Dermis blood vessel endothelial cell (primary cell): ENCODE data around the gene ERP27. TPM values are rescaled to one million over a fixed set of nuclear protein-coding genes. Genes with fewer than 3 reads are reported as not detected.

Experiments used
- DNase-seq: peaks from one replicate; pipeline ENCODE4 v3.0.0; 2010
- total RNA-seq: library from RNA; depleted of rRNA; stranded (reverse); fragments of >200 nt; gene quantifications from 2 replicates; pipeline ENCODE4 v1.2.3, GENCODE V29; 2014

ERP27 gene
- 0.14 TPM in 1 of 2 replicates, not detected in the other for total RNA-seq

GRCh38 chr12:14938301-14938700, at the start of gene ERP27:
Gene ERP27, minus strand, starts transcription at chr12:14938537. Its CDS starts 29 bp downstream, at chr12:14938508.
- DNase-seq = no peak

GRCh38 chr12:14988035-14988434, 49.7 kb upstream of the ERP27 start:
- no peak for DNase-seq

DNA sequence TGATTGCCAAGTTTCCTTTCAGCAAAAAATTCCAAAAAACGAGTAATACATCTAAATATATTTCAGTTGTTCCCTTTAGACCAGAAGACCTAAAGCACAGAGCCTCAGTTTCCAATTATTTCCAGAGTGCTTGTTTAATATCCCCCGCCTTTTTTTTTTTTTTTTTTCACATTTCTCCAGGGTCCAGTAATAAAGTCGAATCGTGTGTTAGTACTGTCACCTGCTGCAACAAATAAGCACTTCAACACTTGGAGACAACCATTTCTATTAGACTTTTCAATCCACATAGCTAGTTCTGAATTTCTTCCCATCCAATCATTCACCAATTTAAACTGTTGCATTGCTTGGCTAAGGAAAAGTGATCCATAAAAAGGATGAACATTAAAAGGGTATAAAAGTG, 48.1 kb upstream of the ERP27 start:
- DNase-seq = peak; percentile 32

GRCh38 chr12:14984766-14985285, 46.5 kb upstream of the ERP27 start:
- no peak for DNase-seq

- no peak for DNase-seq
Observed at GRCh38 chr12:14984036-14984435, 45.7 kb upstream of the ERP27 start.

GRCh38 chr12:14982991-14983390, 44.7 kb upstream of the ERP27 start:
- no peak for DNase-seq

DNA sequence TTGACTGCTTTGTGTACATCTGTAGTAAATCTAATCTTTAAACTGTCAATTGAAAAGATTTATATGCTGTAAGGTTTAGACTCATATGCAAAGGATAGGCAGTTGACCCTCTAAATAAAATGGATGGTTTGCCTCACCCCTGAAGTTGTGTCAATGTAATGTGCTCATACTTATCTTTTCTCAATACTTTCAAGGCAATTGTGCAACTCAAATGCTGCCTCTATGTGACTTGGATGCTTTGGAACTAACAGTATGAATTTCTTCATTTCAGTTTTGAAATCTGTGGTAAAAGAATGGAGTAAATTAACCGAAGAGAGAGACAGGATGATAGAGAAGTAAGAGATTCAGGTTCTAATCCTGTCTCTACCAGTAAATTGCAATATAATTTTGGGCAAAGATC, 44.2 kb upstream of the ERP27 start:
- no peak for DNase-seq

DNA sequence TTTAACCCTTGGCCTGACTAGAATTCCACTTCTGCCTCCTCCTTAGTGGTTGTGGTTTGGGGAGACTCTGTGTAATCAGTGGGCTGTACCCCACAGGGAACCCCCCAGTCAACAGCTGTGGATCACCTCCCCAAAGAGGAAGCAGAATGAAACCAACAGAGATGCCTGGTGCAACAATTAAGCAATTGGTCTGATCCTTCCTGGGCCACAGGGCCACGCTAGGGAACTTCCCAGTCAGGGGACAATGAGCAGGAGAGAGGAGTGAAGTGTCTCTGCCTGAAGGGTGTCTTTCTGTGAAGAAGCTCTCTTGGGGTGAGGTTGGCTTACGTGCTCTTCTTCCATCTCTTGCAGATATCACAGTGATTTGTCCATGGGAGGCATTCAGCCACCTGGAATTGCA, 42.7 kb upstream of the ERP27 start:
- no peak for DNase-seq

DNA sequence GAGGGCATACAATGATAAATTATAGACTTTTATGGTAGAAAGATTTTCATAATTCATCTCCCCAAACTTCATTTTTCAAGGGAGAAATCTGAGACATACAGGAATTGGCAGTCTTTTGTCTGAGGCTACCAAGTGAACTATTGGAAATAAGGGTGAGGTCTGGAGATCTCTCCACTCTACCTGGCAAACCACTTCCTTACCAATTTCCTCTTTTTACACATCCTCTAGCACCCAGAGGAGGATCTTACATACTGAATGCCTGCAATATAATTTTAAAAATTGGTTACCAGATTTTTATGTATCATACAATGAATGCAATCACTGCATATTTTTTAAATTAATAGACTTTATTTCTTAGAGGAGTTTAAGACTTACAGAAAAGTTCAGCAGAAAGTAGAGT, 41.1 kb upstream of the ERP27 start:
- no peak for DNase-seq

GRCh38 chr12:14976658-14977057, 38.3 kb upstream of the ERP27 start:
- no peak for DNase-seq

DNA sequence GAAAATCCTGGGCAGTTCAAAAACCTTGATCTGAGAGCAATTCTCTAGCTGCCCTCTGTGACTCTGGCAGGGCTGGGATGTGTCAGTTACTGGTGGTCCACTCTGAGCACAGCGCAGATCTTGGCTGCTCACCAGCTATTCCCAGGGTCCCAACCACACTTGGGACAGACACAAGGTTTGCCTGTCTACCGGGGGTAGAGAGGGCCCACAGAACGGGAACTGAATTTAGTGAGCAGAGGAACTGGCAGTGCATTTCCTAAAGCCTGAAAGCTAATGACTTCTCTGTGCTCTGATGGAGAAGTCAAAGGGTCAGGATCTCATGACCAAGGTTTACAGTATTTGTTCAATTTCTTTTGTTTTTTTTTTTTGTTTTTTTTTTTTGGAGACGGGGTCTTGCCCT, 37.1 kb upstream of the ERP27 start:
- no peak for DNase-seq

- no peak for DNase-seq
Observed at GRCh38 chr12:14974633-14975032, 36.3 kb upstream of the ERP27 start.

DNA sequence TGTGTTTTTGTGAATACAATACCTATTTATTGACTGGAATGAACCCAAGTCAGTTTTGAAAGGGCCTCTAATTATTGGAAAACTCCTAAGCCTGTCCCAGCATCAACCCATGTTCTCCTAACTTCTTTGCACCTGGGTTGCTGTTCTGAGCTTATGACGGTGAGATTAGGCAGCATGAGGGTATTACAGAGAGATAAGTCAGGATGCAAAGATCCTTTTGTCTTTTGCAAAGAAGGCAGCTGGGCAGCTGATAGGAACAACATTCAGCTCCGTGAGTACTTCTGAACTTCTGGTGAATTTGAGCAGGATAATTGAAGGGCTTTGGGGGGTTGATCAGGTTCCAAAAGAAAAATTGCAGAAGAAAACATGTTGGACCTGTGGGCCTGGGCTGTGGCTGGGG, 34.5 kb upstream of the ERP27 start, which contains the start of gene PDE6H:
TSS of gene PDE6H (plus strand) at position 227 of the 400 bp plus-strand sequence. CDS start 4,971 bp downstream, outside the sequence.
- DNase-seq = no peak

DNA sequence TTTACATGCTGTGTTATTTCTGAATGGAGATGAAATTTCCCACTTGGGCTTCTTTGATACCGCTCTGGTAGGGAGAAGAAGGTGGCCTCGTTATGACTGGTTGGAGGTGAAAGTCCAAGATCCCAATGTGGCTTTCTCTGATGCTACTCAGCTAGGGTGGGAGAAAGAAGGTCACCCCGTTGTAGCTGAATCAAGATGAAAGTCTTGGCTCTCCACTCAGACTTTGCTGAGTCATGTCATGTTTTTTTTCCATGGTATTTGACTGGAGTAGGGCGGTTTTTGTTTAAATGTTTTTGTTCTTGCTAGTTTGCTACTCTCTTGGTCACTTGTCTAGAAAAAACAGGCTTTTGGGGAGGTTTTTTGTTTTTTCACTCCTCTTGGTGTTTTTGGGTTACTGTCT, 32.1 kb upstream of the ERP27 start:
- no peak for DNase-seq

DNA sequence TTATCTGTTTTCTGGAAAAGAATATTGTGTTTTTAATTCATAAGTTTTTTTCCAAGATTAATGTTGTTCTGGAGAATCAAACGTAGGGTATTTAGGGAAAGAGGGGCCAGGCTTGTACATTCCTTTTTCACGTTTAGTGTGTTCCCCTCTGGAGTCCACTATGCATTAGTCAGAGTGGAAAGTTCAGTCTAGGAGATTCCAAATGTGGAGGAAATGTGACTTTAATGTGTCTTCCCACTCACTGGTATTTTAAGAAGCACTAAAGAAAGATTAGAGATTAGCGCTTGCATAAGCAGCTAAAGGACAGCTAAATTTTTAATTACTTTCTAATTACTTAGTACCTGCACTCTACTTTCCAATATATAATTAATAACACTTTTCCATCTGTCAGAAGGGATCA, 30.1 kb upstream of the ERP27 start:
- no peak for DNase-seq

DNA sequence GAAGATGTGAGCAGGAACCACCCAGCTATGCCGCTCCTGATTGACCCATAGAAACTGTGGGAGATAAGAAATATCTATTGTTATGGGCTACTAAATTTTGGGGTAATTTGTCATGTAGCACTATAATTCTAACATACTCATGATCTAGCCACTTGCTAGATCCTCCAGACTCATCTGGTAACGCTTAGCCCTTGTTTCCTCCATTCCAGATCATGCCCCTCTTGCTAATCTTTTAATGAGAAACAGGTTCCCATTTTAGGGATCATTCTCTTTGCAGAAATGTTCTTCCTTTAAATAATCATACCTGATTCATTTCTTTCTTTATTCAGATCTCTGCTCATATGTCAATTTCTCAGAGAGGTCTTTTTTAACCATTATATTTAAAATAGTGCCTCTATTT, 26.9 kb upstream of the ERP27 start:
- no peak for DNase-seq

DNA sequence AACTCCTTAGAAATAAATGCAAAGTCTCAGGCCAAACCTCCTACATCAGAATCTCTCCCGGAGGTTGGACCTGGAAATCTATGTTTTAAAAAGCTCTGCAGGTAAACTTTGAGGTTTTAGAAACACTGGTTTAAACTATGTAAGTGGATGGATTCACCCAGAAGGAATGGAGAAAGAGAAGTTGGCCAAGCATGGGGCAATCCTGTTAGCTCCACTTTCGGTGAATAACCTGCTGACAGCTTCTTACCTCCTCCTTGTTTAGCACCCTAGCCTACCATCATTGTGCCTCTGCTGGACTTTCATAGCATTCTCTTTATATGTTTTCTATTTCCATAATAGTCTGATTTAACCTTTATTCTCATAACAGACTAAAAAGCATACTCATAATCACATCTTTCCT, 26.1 kb upstream of the ERP27 start:
- DNase-seq = no peak

DNA sequence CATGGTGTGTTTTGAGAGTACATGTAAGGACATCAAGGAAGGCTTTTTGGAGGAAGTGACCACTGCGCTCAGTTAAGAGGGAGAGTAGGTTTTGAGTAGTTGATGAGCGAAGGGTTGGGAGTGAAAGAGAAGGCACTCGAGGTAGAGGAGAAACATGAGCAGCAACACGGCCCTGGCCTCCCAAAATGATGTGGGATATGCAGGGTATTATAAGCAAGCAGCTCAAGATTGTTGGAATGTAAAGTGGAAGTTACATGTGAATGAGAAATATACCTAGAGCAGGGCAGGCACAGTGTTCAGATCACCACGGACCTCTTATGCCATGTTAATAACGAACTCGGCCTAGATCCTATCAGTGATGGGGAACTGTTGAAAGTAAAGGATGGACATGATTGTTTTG, 25.2 kb upstream of the ERP27 start:
- no peak for DNase-seq

GRCh38 chr12:14962797-14963196, 24.5 kb upstream of the ERP27 start:
- no peak for DNase-seq

DNA sequence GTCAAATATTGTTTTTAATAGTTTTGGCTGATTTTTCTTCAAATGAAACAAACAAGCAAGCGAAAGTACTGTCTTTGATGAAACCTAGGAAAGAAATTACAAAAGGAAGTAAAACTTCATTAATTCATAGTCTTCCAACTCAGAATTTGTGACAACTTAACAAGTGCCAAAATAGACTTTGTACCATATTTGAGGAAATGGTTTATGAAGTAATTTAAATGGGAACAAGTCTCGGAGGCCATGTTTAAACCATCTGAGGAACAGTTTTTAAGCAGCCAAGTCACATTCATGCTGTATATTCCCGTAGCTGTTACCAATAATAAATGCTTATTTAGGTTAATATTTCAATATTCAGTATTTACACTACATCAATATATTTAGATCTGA, 23.8 kb upstream of the ERP27 start:
- DNase-seq = no peak

DNA sequence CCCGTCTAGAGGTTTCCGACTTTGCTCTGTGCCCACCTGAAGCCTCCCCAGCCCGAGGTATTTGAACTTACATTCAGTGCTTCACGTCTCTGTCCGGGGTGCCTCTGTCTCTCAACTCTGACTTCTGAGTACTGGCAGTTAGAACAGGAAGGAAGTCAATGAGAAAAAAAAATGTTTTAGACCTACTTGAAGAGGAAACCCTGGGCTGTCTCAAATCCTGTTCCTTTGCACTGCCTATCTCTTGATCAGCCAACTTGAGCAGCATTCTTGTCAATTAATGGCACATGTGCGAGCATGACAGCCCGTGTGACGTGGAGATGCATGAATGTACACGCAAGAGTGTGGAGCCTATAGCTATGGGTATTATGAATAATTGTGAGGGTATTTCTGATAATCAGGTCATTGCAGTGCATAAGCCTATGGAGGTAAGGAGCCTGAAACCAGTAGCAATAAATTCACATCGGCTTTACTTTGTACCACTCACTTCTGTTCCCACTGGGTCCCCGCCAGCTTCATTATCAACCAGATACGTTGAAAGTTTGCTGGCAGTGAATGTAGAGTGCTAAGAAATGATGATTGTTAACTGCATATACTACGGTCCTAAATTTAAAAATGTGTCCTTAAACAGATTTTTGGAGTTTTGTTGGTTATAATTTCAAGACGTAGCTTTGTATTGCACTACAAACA, 23.3 kb upstream of the ERP27 start, which contains the start of gene ARHGDIB:
TSS of gene ARHGDIB (minus strand) at position 136 of the 687 bp plus-strand sequence. CDS start 10,889 bp downstream, outside the sequence.
- peak; percentile 73 for DNase-seq

DNA sequence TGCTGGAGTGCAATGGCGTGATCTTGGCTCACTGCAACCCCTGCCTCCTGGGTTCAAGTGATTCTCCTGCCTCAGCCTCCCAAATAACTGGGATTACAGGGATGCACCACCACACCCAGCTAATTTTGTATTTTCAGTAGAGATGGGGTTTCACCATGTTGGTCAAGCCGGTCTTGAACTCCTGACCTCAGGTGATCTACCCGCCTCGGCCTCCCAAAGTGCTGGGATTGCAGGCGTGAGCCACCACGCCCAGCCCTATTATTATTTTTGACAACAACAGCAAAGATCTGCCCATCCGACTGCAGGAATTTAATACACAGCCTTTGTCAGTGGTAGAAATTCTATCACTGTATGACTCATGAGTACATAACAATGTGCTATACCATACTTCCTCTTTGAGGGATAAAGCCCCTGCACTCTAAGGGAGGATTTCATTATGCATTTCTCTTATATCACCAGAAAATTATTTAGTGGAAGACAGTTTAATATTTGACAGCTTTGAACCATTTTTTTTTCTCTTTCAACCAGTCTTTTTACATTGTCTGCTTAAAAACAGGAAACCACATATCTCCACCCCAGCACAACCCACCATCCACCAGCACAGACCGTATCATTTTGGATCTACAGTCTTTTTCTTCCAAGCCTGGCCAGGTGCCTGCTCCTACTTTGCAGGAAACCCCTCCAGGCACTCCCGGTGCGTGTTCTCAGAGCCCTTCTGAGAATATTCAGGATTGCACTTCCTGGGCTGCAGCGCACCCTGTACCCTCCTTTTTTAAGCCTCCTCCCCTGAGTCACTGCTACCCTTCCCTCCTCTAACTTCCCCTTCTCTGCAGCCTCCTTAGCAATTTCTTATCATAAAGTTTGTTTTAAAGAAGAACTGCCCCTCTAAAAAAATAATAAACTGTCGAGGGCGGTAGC, 22.5 kb upstream of the ERP27 start:
- peak; percentile 68 for DNase-seq

- DNase-seq = no peak
Observed at GRCh38 chr12:14959916-14960496, 21.7 kb upstream of the ERP27 start.
